ENCODE data around the gene KLHL10.

- no peak for TF ChIP-seq ZNF764 (CRISPR knock-in tag; IDR thresholded peaks at IDR 0.05; ENCODE audit: low read depth)
- no peak for TF ChIP-seq KAT7 (CRISPR knock-in tag; IDR thresholded peaks at IDR 0.05; ENCODE audit: borderline replicate concordance)
- no peak for TF ChIP-seq ZBTB33 (CRISPR knock-in tag; IDR thresholded peaks at IDR 0.05)
- no peak for TF ChIP-seq ZNF23 (CRISPR knock-in tag; IDR thresholded peaks at IDR 0.05)
- no peak for TF ChIP-seq SREBF1 (IDR thresholded peaks at IDR 0.05; ENCODE audit: borderline replicate concordance, low read depth, low read length)
- TF ChIP-seq ZNF354B (CRISPR knock-in tag; IDR thresholded peaks at IDR 0.05), result no peak
- TF ChIP-seq TAF15 (IDR thresholded peaks at IDR 0.05; ENCODE audit: low read depth, low read length), result no peak
- TF ChIP-seq ZBTB7A (IDR thresholded peaks at IDR 0.05; ENCODE audit: borderline replicate concordance, control insufficient read depth, low read depth, low read length), result no peak
- no peak for TF ChIP-seq PKNOX1 (IDR thresholded peaks at IDR 0.05)
Observed at GRCh38 chr17:41869426-41869825, 31.8 kb downstream of the KLHL10 start.

All from K562 (cell line).